Amniotic stem cell (primary cell): ENCODE measurements around the gene CDH3.

ENCODE experiments used
- DNase-seq: peaks from one replicate; lab custom pipeline; 2025; lab: John Stamatoyannopoulos, UW

CDH3 gene

GRCh38 chr16:68737730-68738629 is 92.9 kb downstream of the CDH3 start:
- DNase-seq = no peak

GRCh38 chr16:68739964-68740627 is 95.0 kb downstream of the CDH3 start:
- DNase-seq = no peak

GRCh38 chr16:68740628-68741346 is 95.7 kb downstream of the CDH3 start:
- no peak for DNase-seq

GRCh38 chr16:68743664-68744063 is 98.6 kb downstream of the CDH3 start:
- DNase-seq = no peak

- no peak for DNase-seq
Observed at GRCh38 chr16:68744744-68745280, 99.7 kb downstream of the CDH3 start.

GRCh38 chr16:68746951-68747350 is 101.8 kb downstream of the CDH3 start:
- no peak for DNase-seq

- DNase-seq = no peak
Observed at GRCh38 chr16:68749432-68749831, 104.3 kb downstream of the CDH3 start.
